Hepatocyte (in vitro differentiated cells): Measurements from ENCODE around the gene HSPB6.

Experiments
- EZH2 ChIP-seq: fragments of 200-600 bp; sonication (generic); IDR thresholded peaks from 2 replicates; pipeline ENCODE4 v1.6.1; 2016; ENCODE audit warnings: antibody characterized with exemption, mild to moderate bottlenecking, borderline replicate concordance
- TF ChIP-seq, protein P1 (sequence below): fragments of 200-600 bp; sonication (generic); IDR thresholded peaks from 2 replicates; pipeline ENCODE4 v1.5.1; 2016; ENCODE audit warnings: antibody characterized with exemption, mild to moderate bottlenecking; ENCODE audit not compliant: poor library complexity

DNA sequence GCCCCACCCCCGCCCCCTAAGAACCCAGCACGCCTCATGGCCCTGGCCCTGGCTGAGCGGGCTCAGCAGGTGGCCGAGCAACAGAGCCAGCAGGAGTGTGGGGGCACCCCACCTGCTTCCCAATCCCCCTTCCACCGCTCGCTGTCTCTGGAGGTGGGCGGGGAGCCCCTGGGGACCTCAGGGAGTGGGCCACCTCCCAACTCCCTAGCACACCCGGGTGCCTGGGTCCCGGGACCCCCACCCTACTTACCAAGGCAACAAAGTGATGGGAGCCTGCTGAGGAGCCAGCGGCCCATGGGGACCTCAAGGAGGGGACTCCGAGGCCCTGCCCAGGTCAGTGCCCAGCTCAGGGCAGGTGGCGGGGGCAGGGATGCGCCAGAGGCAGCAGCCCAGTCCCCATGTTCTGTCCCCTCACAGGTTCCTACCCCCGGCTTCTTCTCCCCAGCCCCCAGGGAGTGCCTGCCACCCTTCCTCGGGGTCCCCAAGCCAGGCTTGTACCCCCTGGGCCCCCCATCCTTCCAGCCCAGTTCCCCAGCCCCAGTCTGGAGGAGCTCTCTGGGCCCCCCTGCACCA lies 30.5 kb upstream of the HSPB6 start:
- TF ChIP-seq, protein P1, sequence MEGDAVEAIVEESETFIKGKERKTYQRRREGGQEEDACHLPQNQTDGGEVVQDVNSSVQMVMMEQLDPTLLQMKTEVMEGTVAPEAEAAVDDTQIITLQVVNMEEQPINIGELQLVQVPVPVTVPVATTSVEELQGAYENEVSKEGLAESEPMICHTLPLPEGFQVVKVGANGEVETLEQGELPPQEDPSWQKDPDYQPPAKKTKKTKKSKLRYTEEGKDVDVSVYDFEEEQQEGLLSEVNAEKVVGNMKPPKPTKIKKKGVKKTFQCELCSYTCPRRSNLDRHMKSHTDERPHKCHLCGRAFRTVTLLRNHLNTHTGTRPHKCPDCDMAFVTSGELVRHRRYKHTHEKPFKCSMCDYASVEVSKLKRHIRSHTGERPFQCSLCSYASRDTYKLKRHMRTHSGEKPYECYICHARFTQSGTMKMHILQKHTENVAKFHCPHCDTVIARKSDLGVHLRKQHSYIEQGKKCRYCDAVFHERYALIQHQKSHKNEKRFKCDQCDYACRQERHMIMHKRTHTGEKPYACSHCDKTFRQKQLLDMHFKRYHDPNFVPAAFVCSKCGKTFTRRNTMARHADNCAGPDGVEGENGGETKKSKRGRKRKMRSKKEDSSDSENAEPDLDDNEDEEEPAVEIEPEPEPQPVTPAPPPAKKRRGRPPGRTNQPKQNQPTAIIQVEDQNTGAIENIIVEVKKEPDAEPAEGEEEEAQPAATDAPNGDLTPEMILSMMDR = no peak
- no peak for TF ChIP-seq EZH2
